Hematopoietic multipotent progenitor cell treated with erythropoietin and hydrocortisone succinate and interleukin-3 and kit ligand, for 6 days (in vitro differentiated cells): ENCODE data around the gene DVL1.

Source experiments
- DNase-seq: peaks from one replicate; pipeline ENCODE4 v3.0.0-alpha.2; 2015

DVL1 gene

DNA sequence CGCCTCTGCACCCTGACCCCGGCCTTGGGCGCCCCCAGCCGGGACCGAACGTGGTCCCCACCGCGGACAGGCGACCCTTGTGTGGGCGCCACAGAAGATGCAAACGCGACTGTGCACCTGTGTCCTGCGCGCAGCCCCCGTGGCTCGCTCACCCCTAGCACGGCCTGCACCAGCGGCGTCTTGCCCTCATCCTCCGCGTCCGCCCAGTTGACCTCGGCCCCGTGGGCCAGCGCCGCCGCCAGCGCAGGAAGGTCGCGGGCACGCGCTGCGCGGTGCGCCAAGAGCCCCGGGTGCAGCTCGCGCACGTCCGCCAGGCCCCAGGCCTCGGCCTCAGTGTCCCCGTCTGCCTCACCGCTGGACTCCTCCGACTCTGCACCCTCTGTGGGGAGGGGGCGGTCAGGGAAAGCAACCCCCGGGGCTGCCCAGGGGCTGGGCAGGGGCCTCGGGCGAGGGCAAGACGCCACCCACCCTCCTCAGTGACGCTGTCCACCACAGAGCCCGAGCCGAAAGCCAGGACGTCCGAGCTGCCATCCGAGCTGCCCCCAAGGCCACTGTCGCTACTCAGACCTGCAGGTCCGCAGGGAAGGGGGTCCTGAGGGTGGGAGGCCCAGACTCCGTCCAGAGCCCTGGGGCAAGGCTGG, 54.8 kb downstream of the DVL1 start:
- no peak for DNase-seq

DNA sequence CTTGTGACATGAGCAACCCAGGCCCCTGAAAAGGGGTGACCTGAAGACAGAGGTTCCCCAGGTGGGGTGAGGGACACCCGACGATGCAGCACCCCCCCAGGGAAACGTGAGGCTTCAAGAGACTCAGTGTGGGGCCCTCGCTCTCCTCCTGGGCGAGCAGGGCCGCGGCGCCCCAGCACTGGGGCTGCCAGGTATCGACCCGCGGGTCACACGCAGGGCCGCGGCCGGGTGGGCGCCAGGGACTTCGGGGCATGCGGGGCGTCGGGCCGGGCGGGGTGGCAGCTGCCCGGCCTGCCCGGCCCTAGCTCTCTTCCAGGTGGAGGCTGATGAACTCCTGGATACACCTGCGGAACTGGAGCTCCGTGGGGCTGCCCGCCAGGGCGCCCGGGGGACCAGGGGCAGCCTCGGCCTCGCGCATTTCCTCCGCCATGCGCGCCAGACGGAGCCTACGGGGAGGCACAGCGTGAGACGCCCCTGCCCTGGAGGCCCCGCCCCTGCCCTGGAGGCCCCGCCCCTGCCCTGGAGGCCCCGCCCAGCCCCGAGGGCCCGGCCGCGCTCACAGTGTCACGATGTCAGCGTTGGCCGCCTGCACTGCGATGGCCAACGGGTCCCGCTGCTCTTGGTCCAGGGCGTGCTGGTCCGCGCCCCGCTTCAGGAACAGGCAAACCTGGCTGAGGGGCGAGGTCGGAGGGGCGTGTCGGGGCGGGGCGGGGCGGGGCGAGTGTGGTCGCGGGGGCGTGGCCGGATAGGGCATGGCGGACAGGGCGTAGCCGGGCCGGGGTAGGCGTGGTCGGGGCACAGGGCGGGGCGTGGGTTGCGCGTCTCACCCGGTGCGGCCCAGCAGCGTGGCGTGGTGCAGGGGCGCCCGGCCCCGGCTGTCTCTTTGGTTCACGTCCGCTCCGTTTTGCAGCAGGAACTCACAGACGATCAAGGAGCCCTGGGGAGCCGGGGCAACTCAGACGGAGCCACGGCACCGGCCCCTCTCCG, 55.7 kb downstream of the DVL1 start:
- DNase-seq: no peak

DNA sequence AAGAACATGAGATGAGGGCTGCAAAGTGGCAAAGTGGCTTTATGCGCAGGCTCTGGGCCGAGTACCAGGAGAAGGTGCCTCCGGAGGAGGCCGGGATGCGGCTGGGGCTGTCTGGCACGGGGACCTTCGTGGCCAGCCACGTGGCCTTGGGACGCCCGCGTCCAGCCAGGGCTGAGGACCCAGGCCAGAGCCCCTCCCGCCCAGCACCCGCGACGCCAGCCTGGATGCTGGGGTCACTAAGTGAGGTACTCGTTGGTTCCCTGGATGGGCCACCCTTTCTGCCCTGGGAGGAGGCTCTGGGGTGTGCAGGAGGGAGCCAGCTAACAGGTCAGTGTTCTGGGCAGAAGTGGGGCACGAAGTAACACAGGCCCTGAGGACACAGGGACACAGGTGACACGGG, 56.4 kb downstream of the DVL1 start:
- DNase-seq: no peak

DNA sequence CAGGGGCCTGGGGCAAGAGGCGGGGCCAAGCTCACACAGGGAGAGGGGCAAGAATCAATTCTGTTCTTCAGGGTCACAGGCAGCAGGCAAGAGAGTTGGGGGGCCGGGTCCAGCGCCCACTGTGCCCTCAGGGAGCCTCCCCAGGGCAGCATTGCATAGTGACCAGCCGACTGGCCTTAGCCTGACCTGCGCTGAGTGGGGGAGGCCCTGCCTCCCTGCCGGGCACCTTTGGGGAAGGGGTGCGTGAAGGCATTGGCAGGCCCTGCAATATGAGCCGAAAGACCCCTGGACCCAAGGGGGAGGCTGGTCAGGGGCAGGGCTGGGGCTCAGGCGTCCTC, 56.8 kb downstream of the DVL1 start:
- DNase-seq: no peak

DNA sequence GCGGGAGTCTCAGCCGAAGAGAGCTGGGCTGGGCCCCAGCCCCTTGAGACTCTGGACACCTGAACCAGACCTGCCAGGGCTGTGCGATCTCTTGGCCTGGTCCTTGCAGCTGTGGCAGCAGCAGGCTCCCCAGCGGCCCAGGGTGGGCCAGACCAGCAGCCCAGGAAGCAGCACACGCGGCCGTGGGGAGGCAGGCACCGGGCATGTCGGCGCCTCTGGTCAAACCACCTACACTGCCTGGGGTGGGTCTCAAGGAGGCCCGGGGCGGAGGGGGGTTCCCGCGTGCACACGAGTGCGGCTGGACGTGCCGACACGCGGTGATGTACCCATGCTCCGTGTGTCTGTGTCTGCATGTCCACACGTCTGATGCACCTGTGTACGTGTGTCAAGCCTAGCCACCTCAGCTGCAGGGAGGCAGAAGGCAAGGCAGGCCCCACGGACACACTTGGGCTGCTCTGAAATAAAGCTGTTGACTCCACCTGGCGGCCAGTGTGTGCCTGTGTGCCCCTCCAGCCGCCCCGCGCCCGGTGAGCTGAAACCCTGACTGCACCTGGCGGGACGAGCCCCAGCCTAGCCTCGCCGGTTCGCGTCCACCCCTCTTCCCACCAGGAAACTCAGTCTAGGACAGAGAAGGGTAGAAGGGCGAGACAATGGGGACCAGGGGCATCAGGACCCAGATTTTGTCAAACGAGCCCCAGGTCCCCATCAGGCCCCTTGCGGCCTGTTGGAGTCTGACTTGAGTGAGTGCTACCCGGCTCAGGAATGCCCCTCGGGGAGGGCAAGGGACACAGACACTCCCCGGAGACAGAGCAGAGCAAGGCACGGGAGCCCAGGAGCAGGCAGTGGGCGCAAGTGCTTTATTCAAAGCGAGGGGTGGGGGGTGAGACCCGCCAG, 57.4 kb downstream of the DVL1 start:
- peak; percentile 86 for DNase-seq

DNA sequence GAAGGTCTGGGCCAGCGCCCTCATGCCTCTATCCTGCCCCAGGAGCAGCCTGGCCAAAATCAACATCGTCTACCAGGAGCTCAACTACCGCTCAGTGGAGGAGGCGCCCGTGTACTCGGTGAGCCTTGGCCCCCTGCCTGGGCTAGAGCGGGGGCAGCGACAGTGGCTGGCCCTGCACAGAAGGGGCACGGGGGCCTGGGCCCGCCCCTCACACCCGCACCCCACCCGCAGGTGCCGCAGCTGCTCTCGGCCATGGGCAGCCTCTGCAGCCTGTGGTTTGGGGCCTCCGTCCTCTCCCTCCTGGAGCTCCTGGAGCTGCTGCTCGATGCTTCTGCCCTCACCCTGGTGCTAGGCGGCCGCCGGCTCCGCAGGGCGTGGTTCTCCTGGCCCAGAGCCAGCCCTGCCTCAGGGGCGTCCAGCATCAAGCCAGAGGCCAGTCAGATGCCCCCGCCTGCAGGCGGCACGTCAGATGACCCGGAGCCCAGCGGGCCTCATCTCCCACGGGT, 58.1 kb downstream of the DVL1 start:
- no peak for DNase-seq

DNA sequence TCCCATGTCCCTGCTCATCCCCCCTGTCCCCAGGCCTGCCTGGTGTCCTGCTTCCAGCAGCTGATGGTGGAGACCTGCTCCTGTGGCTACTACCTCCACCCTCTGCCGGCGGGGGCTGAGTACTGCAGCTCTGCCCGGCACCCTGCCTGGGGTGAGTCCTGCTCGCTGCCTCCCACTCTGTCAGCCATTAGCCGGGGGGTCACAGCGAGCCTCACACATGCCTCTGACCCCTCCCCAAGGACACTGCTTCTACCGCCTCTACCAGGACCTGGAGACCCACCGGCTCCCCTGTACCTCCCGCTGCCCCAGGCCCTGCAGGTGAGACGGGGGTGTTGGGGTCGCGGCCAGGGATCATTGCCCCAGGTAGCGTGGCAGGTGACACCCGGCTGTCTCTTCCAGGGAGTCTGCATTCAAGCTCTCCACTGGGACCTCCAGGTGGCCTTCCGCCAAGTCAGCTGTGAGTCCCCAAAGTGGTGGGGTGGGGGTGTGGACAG, 58.9 kb downstream of the DVL1 start:
- DNase-seq: peak; percentile 72

DNA sequence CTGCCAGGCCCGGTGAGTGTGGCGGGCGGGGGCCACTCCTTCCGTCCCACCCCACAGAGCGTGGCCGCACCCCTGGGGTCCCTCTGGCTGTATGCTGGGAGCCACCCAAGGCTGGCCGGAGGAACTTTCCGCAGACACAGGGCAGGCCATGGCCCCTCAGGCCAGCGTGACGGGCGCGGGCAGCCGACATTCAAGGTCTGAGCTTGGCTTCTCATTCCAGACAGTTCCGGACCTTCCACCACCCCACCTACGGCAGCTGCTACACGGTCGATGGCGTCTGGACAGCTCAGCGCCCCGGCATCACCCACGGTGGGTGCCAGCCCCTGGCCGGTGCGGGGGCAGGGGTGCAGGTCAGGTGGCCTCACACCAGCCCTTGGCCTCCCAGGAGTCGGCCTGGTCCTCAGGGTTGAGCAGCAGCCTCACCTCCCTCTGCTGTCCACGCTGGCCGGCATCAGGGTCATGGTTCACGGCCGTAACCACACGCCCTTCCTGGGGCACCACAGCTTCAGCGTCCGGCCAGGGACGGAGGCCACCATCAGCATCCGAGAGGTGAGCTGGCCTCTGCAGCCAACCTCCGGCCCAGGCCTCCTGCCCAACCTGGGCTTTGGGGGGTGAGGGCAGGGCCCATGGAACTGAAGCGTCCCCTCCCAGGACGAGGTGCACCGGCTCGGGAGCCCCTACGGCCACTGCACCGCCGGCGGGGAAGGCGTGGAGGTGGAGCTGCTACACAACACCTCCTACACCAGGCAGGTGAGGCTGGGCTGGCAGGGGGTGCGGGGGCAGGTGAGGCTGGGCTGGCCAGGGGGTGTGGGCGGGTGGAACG, 61.7 kb downstream of the DVL1 start:
- DNase-seq: no peak

DNA sequence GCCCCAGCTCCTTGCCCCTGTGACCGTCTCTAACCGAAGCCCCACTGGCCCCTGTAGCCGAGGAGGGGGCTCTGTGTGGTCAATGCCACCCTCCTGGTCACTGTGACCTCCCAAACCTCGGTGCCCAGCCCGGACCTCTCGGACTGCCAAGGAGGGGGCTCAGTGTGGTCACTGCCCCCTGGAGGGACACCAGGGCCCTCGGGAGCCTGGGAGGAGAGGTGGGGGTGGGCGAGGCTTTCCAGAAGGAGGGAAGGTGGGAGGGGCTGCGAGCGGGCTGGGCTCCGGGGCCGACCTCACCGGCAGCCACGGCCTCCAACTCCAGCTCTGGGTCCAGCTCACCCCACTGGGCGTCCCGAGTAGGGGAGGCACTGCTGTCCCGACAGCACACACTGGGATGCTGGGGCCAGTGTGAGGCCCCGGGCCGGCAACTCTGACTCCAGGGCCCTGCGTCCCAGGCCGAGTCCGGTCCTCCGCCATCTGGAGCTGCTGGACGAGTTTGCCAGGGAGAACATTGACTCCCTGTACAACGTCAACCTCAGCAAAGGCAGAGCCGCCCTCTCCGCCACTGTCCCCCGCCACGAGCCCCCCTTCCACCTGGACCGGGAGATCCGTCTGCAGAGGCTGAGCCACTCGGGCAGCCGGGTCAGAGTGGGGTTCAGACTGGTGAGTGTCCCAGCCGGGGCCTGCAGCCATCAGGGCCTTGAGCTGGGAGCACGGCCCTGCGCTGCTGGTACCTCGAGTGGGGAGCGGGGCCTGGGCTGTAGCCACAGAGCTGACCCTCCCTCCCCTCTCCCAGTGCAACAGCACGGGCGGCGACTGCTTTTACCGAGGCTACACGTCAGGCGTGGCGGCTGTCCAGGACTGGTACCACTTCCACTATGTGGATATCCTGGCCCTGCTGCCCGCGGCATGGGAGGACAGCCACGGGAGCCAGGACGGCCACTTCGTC, 62.6 kb downstream of the DVL1 start:
- DNase-seq: no peak

DNA sequence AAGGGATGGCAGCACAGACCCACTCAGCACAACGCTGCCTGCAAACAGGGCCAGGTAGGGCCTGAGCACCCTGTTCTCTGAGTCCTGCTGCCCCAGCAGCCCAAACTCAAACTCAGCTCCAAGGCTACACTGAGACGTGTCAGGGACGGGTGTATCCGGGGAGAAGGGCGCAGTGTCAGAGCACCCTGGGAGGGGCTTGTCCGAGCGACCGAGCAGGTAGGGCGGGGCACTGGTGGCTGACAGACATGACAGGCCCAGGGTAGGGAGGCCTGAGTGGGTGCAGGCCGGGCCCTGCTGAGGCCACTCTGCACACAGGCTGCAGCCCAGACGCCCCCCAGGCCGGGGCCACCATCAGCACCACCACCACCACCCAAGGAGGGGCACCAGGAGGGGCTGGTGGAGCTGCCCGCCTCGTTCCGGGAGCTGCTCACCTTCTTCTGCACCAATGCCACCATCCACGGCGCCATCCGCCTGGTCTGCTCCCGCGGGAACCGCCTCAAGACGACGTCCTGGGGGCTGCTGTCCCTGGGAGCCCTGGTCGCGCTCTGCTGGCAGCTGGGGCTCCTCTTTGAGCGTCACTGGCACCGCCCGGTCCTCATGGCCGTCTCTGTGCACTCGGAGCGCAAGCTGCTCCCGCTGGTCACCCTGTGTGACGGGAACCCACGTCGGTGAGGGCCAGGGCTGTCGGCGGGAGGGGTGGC, 63.5 kb downstream of the DVL1 start:
- DNase-seq: no peak
